ENCODE data around the gene CFAP119. TPM values are rescaled to one million over a fixed set of nuclear protein-coding genes. Genes with fewer than 3 reads are reported as not detected.
A peak's percentile ranks its signal among the peaks of the same experiment; 100 is the strongest.

CFAP119 gene
- total and polyA plus RNA-seq, 2 donors (not counting 3 experiments of a cell fraction or from before 2014, with no cell fraction given), result 6.5 to 9.5 TPM

DNA sequence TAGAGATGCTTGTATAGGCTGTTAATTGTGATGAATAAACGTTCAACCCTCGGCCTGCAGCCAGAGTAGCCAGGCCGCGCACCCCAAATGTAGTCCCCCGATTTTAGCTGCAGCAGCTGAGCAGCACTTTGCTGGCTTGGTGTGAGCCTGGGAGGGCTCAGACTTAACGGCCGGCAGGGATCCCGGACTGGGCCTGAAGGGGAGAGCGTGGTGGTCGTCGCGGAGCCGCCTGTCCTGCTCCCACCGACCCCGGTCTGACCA is 13.2 kb upstream of the CFAP119 start:
- H3K9me1 ChIP-seq (replicated peaks; ENCODE audit: control insufficient read depth, extremely low read depth, insufficient read depth, low read length), result no peaks in the 10 kb centered on the region
- BruUV-seq (replicated peaks), result no TSS peak
- intact Hi-C loops (cut with micrococcal nuclease), result no loop called here
- H3K36me3 ChIP-seq (ENCODE audit: control insufficient read depth in 2 of 2, extremely low read depth in 1 of 2, insufficient read depth in 2 of 2, low read length in 2 of 2), result peaks cover 4 to 27% of the 10 kb centered on the region in 2 experiments
- peak overlapping the region; percentile 69 for H3K4me2 ChIP-seq (ENCODE audit: insufficient read depth, low read length)
- dilution Hi-C loops (cut with MboI; ENCODE audit: extremely low pct_ligation_motif_present, low sequenced_read_pairs), result no loop called here
- H3K27ac ChIP-seq (ENCODE audit: insufficient read depth, low read depth, low read length), result no peak overlapping the region
- H3K9ac ChIP-seq (replicated peaks; ENCODE audit: extremely low read depth, insufficient read depth, low read length), result peak overlapping the region; percentile 64
- H3K4me3 ChIP-seq (replicated peaks in 1 of 3; ENCODE audit: insufficient read depth in 1 of 3, low read depth in 1 of 3, low read length in 3 of 3), result peak overlapping the region in 2 of 3 experiments; percentile 56 to 62
- ChIA-PET POLR2A (no interaction called here), CTCF (interaction anchor here (1.0 to 1.1 kb wide), 3 partner anchors 36 to 167 kb away, joined by 3 to 6 read pairs (median 4); no protein-coding TSS in a partner anchor)
- H3K4me1 ChIP-seq (ENCODE audit: control insufficient read depth, extremely low read depth, insufficient read depth, low read length), result peaks cover 8% of the 10 kb centered on the region
- no peaks in the 10 kb centered on the region for H3K9me3 ChIP-seq (replicated peaks; ENCODE audit: control insufficient read depth, insufficient read depth, low read length)
- no peak for DNase-seq (ENCODE audit: low read depth, low spot score)
- no peaks in the 10 kb centered on the region for H3K79me2 ChIP-seq (ENCODE audit: control insufficient read depth, insufficient read depth, low read length)
- TF ChIP-seq POLR2AphosphoS5 (IDR thresholded peaks at IDR 0.05; ENCODE audit: insufficient read depth, low read depth, low read length) (no peak), EZH2 (IDR thresholded peaks at IDR 0.05; ENCODE audit: borderline replicate concordance, low read depth, low read length, severe bottlenecking) (no peak), MYC (IDR thresholded peaks at IDR 0.05; ENCODE audit: low read depth, low read length) (no peak), FOS (IDR thresholded peaks at IDR 0.05; ENCODE audit: borderline replicate concordance, insufficient read depth, low read length) (no peak), GATA2 (IDR thresholded peaks at IDR 0.05; ENCODE audit: insufficient read depth, insufficient read length, low read depth, low read length) (no peak), POLR2A (IDR thresholded peaks at IDR 0.05; ENCODE audit: low read depth, low read length) (no peak), JUN (IDR thresholded peaks at IDR 0.05; ENCODE audit: borderline replicate concordance, insufficient read depth, insufficient read length, low read depth) (no peak)
- TF ChIP-seq, protein P1, sequence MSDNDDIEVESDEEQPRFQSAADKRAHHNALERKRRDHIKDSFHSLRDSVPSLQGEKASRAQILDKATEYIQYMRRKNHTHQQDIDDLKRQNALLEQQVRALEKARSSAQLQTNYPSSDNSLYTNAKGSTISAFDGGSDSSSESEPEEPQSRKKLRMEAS (IDR thresholded peaks at IDR 0.05; ENCODE audit: insufficient read depth, insufficient read length), result no peak
- TF ChIP-seq, protein P2, sequence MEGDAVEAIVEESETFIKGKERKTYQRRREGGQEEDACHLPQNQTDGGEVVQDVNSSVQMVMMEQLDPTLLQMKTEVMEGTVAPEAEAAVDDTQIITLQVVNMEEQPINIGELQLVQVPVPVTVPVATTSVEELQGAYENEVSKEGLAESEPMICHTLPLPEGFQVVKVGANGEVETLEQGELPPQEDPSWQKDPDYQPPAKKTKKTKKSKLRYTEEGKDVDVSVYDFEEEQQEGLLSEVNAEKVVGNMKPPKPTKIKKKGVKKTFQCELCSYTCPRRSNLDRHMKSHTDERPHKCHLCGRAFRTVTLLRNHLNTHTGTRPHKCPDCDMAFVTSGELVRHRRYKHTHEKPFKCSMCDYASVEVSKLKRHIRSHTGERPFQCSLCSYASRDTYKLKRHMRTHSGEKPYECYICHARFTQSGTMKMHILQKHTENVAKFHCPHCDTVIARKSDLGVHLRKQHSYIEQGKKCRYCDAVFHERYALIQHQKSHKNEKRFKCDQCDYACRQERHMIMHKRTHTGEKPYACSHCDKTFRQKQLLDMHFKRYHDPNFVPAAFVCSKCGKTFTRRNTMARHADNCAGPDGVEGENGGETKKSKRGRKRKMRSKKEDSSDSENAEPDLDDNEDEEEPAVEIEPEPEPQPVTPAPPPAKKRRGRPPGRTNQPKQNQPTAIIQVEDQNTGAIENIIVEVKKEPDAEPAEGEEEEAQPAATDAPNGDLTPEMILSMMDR (IDR thresholded peaks at IDR 0.05; ENCODE audit: extremely low read depth in 1 of 2, insufficient read depth in 1 of 2, low read depth in 1 of 2, low read length in 2 of 2), result no peak
- H2AFZ ChIP-seq (ENCODE audit: low read depth, low read length), result no peak overlapping the region
- no peak for FAIRE-seq
- H3K27me3 ChIP-seq (ENCODE audit: control insufficient read depth in 2 of 2, insufficient read depth in 2 of 2, low read length in 2 of 2), result no peaks in the 10 kb centered on the region
- H4K20me1 ChIP-seq (replicated peaks; ENCODE audit: control insufficient read depth, extremely low read depth, insufficient read depth, low read length), result no peaks in the 10 kb centered on the region

All from endothelial cell of umbilical vein (primary cell).